ENCODE results near the gene SUN1. TPM values are rescaled to one million over a fixed set of nuclear protein-coding genes. Genes with fewer than 3 reads are reported as not detected.

SUN1 gene
- total and polyA plus RNA-seq, 2 donors (not counting 3 experiments of a cell fraction or from before 2014, with no cell fraction given), result 158 to 410 TPM

- BruUV-seq (replicated peaks), result no TSS peak
- Histone ChIP-seq H3K4me2 (ENCODE audit: insufficient read depth, low read length) (no peak overlapping the region), H3K4me3 (replicated peaks in 1 of 3; ENCODE audit: insufficient read depth in 1 of 3, low read depth in 1 of 3, low read length in 3 of 3) (no peak overlapping the region), H4K20me1 (replicated peaks; ENCODE audit: control insufficient read depth, extremely low read depth, insufficient read depth, low read length) (no peaks in the 10 kb centered on the region), H3K9me1 (replicated peaks; ENCODE audit: control insufficient read depth, extremely low read depth, insufficient read depth, low read length) (no peaks in the 10 kb centered on the region), H3K27me3 (ENCODE audit: control insufficient read depth in 2 of 2, insufficient read depth in 2 of 2, low read length in 2 of 2) (no peaks in the 10 kb centered on the region), H3K9ac (replicated peaks; ENCODE audit: extremely low read depth, insufficient read depth, low read length) (no peak overlapping the region), H3K79me2 (ENCODE audit: control insufficient read depth, insufficient read depth, low read length) (peaks cover 56% of the 10 kb centered on the region), H3K36me3 (ENCODE audit: control insufficient read depth in 2 of 2, extremely low read depth in 1 of 2, insufficient read depth in 2 of 2, low read length in 2 of 2) (no peaks in the 10 kb centered on the region), H3K27ac (ENCODE audit: insufficient read depth, low read depth, low read length) (no peak overlapping the region), H3K9me3 (replicated peaks; ENCODE audit: control insufficient read depth, insufficient read depth, low read length) (no peaks in the 10 kb centered on the region), H2AFZ (ENCODE audit: low read depth, low read length) (no peak overlapping the region), H3K4me1 (ENCODE audit: control insufficient read depth, extremely low read depth, insufficient read depth, low read length) (peaks cover 22% of the 10 kb centered on the region)
- DNase-seq (ENCODE audit: low read depth, low spot score) (no peak), FAIRE-seq (no peak)
- dilution Hi-C loops (cut with MboI; ENCODE audit: extremely low pct_ligation_motif_present, low sequenced_read_pairs), result no loop called here
- intact Hi-C loops (cut with micrococcal nuclease), result loop anchor here (2.0 kb wide), 1 partner anchor 17 kb away; no protein-coding TSS in a partner anchor
- no peak for TF ChIP-seq POLR2A (IDR thresholded peaks at IDR 0.05; ENCODE audit: low read depth, low read length)
- no peak for TF ChIP-seq EZH2 (IDR thresholded peaks at IDR 0.05; ENCODE audit: borderline replicate concordance, low read depth, low read length, severe bottlenecking)
- TF ChIP-seq POLR2AphosphoS5 (IDR thresholded peaks at IDR 0.05; ENCODE audit: insufficient read depth, low read depth, low read length), result no peak
- TF ChIP-seq CTCF (IDR thresholded peaks at IDR 0.05; ENCODE audit: extremely low read depth in 1 of 2, insufficient read depth in 1 of 2, low read depth in 1 of 2, low read length in 2 of 2), result no peak
- no peak for TF ChIP-seq MAX (IDR thresholded peaks at IDR 0.05; ENCODE audit: insufficient read depth, insufficient read length)
- TF ChIP-seq FOS (IDR thresholded peaks at IDR 0.05; ENCODE audit: borderline replicate concordance, insufficient read depth, low read length), result no peak
- TF ChIP-seq JUN (IDR thresholded peaks at IDR 0.05; ENCODE audit: borderline replicate concordance, insufficient read depth, insufficient read length, low read depth), result no peak
- no peak for TF ChIP-seq GATA2 (IDR thresholded peaks at IDR 0.05; ENCODE audit: insufficient read depth, insufficient read length, low read depth, low read length)
- no peak for TF ChIP-seq MYC (IDR thresholded peaks at IDR 0.05; ENCODE audit: low read depth, low read length)
- CTCF ChIA-PET, result no interaction called here
- POLR2A ChIA-PET, result no interaction called here
These were observed 2.2 kb upstream of the SUN1 start for GRCh38 chr7:830069-830468.

Measured in endothelial cell of umbilical vein (primary cell).